HL-60 (cell line): Measurements from ENCODE around the gene ERAP2.

Experiments
- DNase-seq, 2 experiments: peaks; one replicate each; pipeline ENCODE4 v3.0.0-alpha.2; 2010 to 2020; ENCODE audit warnings: low read depth in 1 of 2, low spot score in 1 of 2
- H3K27ac ChIP-seq: fragments of 250-450 bp; sonication (Bioruptor Pico); replicated peaks from 2 replicates; pipeline ENCODE4 v1.5.1; 2020; ENCODE audit warnings: mild to moderate bottlenecking, moderate library complexity
- H3K27me3 ChIP-seq: fragments of 250-450 bp; sonication (Bioruptor Pico); 2 replicates; pipeline ENCODE4 v1.5.1; 2021; ENCODE audit warnings: mild to moderate bottlenecking, moderate library complexity; ENCODE audit not compliant: insufficient read depth, poor library complexity, severe bottlenecking
- H3K4me3 ChIP-seq: replicated peaks from 2 replicates; pipeline ENCODE4 v1.5.1; 2011; ENCODE audit warnings: mild to moderate bottlenecking, control low read depth, low read length; ENCODE audit not compliant: insufficient read depth
- GABPA ChIP-seq: IDR thresholded peaks from 2 replicates; pipeline ENCODE4 v1.6.1; 2012; ENCODE audit warnings: low read depth
- POLR2AphosphoS5 ChIP-seq: IDR thresholded peaks from 2 replicates; pipeline ENCODE4 v1.6.1; 2012; ENCODE audit warnings: low read depth
- SPI1 ChIP-seq: IDR thresholded peaks from 2 replicates; pipeline ENCODE4 v1.6.1; 2012; ENCODE audit warnings: low read depth, mild to moderate bottlenecking, borderline replicate concordance
- TF ChIP-seq, protein P1 (sequence below): IDR thresholded peaks from one replicate; pipeline ENCODE4 v1.5.1; 2011; ENCODE audit warnings: low read length, control low read depth, inconsistent platforms; ENCODE audit not compliant: insufficient read depth
- TF ChIP-seq, protein P2 (sequence below): IDR thresholded peaks from 2 replicates; pipeline ENCODE4 v1.6.1; 2012; ENCODE audit warnings: low read depth; ENCODE audit not compliant: insufficient replicate concordance

The ERAP2 gene

DNA sequence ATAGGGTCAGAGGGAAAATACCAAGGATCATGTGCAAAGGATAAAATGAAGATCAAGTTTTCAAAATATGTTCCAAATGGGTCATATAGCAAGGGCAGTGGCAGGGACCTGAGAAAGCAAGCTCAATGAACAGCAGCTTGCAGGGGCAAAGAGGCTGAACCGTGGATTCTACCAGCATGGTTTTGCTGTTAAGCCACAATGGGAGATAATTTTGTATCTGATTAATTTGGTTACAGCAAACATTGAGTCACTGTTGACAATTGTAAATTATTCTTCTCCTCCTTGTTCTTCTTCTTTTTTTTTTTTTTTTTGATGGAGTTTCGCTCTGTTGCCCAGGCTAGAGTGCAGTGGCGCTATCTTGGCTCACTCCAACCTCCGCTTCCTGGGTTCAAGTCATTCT, 18.4 kb upstream of the ERAP2 start:
- no peak for DNase-seq
- H3K27ac ChIP-seq, result no peak overlapping the region
- no peaks in the 10 kb centered on the region for H3K27me3 ChIP-seq
- TF ChIP-seq POLR2AphosphoS5 (no peak), SPI1 (no peak)
- TF ChIP-seq, protein P1, sequence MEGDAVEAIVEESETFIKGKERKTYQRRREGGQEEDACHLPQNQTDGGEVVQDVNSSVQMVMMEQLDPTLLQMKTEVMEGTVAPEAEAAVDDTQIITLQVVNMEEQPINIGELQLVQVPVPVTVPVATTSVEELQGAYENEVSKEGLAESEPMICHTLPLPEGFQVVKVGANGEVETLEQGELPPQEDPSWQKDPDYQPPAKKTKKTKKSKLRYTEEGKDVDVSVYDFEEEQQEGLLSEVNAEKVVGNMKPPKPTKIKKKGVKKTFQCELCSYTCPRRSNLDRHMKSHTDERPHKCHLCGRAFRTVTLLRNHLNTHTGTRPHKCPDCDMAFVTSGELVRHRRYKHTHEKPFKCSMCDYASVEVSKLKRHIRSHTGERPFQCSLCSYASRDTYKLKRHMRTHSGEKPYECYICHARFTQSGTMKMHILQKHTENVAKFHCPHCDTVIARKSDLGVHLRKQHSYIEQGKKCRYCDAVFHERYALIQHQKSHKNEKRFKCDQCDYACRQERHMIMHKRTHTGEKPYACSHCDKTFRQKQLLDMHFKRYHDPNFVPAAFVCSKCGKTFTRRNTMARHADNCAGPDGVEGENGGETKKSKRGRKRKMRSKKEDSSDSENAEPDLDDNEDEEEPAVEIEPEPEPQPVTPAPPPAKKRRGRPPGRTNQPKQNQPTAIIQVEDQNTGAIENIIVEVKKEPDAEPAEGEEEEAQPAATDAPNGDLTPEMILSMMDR, result no peak
- TF ChIP-seq, protein P2, sequence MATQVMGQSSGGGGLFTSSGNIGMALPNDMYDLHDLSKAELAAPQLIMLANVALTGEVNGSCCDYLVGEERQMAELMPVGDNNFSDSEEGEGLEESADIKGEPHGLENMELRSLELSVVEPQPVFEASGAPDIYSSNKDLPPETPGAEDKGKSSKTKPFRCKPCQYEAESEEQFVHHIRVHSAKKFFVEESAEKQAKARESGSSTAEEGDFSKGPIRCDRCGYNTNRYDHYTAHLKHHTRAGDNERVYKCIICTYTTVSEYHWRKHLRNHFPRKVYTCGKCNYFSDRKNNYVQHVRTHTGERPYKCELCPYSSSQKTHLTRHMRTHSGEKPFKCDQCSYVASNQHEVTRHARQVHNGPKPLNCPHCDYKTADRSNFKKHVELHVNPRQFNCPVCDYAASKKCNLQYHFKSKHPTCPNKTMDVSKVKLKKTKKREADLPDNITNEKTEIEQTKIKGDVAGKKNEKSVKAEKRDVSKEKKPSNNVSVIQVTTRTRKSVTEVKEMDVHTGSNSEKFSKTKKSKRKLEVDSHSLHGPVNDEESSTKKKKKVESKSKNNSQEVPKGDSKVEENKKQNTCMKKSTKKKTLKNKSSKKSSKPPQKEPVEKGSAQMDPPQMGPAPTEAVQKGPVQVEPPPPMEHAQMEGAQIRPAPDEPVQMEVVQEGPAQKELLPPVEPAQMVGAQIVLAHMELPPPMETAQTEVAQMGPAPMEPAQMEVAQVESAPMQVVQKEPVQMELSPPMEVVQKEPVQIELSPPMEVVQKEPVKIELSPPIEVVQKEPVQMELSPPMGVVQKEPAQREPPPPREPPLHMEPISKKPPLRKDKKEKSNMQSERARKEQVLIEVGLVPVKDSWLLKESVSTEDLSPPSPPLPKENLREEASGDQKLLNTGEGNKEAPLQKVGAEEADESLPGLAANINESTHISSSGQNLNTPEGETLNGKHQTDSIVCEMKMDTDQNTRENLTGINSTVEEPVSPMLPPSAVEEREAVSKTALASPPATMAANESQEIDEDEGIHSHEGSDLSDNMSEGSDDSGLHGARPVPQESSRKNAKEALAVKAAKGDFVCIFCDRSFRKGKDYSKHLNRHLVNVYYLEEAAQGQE, result no peak
- H3K4me3 ChIP-seq, result no peak overlapping the region

DNA sequence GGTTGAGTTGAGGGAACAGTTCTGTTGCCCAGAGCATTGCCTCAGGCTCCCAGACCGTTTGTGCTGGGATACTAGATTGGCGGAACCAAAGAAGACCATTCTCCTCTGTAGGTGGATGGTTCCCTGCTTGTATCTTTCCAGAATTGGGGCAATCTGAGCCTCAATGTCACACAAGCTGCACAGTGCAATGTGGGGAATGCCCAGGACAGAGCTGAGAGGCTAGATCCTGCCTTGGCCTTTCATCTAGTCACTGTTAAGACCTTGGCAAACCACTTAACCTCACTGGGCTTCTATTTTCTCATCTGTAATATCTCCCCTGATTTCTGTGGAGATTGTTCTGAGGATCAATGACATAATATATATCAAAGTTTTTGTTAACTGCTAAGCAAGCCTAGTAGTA, 16.9 kb upstream of the ERAP2 start:
- no peak overlapping the region for H3K27ac ChIP-seq
- TF ChIP-seq, protein P1, result no peak
- no peak for TF ChIP-seq GABPA
- no peak for TF ChIP-seq POLR2AphosphoS5
- TF ChIP-seq, protein P2, result no peak
- no peak for TF ChIP-seq SPI1

DNA sequence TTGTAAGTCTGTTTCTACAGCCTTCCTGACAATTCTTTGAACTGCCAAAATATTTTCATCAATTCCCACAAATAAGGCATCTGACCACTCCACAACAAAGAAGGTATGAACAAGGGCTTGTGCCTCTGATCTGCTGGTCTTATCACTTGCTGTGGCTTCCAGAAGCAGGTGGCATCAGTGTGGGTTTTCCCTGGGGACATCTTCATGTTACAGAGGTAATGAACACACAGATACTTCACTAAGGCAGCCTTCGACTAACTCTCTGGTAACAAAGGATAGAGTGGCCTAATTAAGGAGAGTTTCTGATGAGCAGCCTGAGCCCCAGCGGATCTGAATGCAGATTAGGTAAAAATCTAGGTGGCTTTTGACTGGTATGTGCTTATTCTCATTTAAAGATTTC, 15.2 kb upstream of the ERAP2 start:
- no peak for TF ChIP-seq GABPA
- TF ChIP-seq, protein P2, result no peak
- no peak for TF ChIP-seq POLR2AphosphoS5
- TF ChIP-seq, protein P1, result no peak
- no peak for TF ChIP-seq SPI1
- DNase-seq, result no peak
- Histone ChIP-seq H3K4me3 (no peak overlapping the region), H3K27ac (no peak overlapping the region), H3K27me3 (no peaks in the 10 kb centered on the region)

More for the DNA sequence above, 16.9 kb upstream of the ERAP2 start:
- no peak overlapping the region for H3K4me3 ChIP-seq
- no peaks in the 10 kb centered on the region for H3K27me3 ChIP-seq
- no peak for DNase-seq
